SH-SY5Y (cell line): ENCODE data around the gene MTA2.

Experiments
- GATA2 ChIP-seq: IDR thresholded peaks from 2 replicates; pipeline ENCODE4 v1.6.1; 2011; ENCODE audit warnings: mild to moderate bottlenecking, low read depth, low read length
- GATA3 ChIP-seq: IDR thresholded peaks from 2 replicates; pipeline ENCODE4 v1.6.1; 2011; ENCODE audit warnings: low read depth, mild to moderate bottlenecking, low read length, moderate library complexity

GRCh38 chr11:62607714-62608113, 6.0 kb upstream of the MTA2 start:
- TF ChIP-seq GATA2: no peak
- no peak for TF ChIP-seq GATA3
